OCI-LY3 (cell line): ENCODE results near the gene TMEM245.

Source experiments
- EZH2phosphoT487 ChIP-seq: fragments of 200-600 bp; shearing (Covaris generic); IDR thresholded peaks from 2 replicates; pipeline ENCODE4 v1.6.1; 2018; ENCODE audit warnings: antibody characterized with exemption, mixed run types, low read depth
- TF ChIP-seq, protein P1 (sequence below): fragments of 200-600, 300-600 bp; sonication (generic); IDR thresholded peaks from 2 replicates; pipeline ENCODE4 v1.5.1; 2014; ENCODE audit warnings: antibody characterized with exemption, low read length, low read depth

DNA sequence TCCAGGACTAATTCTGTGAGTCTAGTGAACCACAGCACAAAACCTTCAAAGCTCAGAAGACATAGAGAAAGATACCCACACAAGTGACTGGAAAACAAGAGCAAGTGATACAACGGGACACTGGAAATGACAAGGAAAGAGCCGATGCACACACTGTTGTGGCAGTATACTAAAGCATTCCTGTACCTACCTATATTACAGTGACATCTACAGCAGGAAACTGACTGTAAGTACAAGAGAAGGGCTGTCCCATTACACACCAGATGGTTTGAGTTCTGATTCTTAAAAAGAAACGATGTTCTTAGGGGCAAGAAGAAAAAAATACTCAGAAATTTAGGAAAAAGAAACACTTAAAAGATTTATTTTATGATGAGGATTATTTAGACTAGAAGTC lies 18.5 kb downstream of the TMEM245 start:
- TF ChIP-seq, protein P1, sequence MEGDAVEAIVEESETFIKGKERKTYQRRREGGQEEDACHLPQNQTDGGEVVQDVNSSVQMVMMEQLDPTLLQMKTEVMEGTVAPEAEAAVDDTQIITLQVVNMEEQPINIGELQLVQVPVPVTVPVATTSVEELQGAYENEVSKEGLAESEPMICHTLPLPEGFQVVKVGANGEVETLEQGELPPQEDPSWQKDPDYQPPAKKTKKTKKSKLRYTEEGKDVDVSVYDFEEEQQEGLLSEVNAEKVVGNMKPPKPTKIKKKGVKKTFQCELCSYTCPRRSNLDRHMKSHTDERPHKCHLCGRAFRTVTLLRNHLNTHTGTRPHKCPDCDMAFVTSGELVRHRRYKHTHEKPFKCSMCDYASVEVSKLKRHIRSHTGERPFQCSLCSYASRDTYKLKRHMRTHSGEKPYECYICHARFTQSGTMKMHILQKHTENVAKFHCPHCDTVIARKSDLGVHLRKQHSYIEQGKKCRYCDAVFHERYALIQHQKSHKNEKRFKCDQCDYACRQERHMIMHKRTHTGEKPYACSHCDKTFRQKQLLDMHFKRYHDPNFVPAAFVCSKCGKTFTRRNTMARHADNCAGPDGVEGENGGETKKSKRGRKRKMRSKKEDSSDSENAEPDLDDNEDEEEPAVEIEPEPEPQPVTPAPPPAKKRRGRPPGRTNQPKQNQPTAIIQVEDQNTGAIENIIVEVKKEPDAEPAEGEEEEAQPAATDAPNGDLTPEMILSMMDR, result no peak
- TF ChIP-seq EZH2phosphoT487, result no peak
